ENCODE data around the gene KIF13A.

DNA sequence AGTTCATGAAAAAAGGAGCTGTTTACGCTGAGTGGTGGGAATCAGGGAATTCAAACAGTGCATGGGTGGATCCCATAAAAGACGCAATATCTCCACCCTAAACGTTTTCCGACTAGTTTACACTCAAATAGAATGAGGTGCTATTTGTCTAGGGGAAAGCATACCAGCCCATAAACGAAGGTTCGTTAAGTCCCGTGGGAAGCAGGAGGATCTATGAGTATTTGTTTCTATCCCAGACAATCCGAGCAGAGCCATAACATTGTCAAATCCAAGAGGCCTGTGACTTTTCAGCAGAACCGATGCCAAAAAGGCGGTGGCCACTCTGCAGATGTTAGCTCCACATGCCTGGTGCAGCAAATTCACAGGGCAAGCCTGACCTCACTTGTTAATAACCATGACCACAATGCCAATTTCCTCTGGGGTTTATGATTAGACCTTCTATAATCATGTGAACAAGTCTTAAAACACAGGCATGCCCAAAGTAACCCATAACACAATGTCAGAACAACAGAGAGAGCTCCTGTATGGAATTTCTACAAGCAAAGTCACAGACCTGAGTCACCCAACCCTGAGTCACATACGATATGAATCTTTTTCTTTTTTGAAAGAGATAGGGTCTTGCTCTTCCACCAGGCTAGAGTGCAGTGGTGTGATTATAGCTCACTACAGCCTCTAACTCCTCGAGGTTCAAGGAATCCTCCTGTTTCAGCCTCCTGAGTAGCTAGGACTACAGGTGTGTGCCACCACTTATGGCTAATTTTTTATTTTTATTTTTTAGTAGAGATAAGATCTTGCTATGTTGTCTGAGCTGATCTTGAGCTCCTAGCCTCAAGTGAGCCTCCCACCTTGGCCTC is 123.3 kb downstream of the KIF13A start:
- TF ChIP-seq, protein P1, sequence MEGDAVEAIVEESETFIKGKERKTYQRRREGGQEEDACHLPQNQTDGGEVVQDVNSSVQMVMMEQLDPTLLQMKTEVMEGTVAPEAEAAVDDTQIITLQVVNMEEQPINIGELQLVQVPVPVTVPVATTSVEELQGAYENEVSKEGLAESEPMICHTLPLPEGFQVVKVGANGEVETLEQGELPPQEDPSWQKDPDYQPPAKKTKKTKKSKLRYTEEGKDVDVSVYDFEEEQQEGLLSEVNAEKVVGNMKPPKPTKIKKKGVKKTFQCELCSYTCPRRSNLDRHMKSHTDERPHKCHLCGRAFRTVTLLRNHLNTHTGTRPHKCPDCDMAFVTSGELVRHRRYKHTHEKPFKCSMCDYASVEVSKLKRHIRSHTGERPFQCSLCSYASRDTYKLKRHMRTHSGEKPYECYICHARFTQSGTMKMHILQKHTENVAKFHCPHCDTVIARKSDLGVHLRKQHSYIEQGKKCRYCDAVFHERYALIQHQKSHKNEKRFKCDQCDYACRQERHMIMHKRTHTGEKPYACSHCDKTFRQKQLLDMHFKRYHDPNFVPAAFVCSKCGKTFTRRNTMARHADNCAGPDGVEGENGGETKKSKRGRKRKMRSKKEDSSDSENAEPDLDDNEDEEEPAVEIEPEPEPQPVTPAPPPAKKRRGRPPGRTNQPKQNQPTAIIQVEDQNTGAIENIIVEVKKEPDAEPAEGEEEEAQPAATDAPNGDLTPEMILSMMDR (IDR thresholded peaks at IDR 0.05) = no peak
- TF ChIP-seq, protein P2, sequence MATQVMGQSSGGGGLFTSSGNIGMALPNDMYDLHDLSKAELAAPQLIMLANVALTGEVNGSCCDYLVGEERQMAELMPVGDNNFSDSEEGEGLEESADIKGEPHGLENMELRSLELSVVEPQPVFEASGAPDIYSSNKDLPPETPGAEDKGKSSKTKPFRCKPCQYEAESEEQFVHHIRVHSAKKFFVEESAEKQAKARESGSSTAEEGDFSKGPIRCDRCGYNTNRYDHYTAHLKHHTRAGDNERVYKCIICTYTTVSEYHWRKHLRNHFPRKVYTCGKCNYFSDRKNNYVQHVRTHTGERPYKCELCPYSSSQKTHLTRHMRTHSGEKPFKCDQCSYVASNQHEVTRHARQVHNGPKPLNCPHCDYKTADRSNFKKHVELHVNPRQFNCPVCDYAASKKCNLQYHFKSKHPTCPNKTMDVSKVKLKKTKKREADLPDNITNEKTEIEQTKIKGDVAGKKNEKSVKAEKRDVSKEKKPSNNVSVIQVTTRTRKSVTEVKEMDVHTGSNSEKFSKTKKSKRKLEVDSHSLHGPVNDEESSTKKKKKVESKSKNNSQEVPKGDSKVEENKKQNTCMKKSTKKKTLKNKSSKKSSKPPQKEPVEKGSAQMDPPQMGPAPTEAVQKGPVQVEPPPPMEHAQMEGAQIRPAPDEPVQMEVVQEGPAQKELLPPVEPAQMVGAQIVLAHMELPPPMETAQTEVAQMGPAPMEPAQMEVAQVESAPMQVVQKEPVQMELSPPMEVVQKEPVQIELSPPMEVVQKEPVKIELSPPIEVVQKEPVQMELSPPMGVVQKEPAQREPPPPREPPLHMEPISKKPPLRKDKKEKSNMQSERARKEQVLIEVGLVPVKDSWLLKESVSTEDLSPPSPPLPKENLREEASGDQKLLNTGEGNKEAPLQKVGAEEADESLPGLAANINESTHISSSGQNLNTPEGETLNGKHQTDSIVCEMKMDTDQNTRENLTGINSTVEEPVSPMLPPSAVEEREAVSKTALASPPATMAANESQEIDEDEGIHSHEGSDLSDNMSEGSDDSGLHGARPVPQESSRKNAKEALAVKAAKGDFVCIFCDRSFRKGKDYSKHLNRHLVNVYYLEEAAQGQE (IDR thresholded peaks at IDR 0.05; ENCODE audit: insufficient read depth in 1 of 2, low read depth in 2 of 2, low read length in 1 of 2) = no peak

All from Panc1 (cell line).